Activated CD4-positive, CD25-positive, alpha-beta regulatory T cell treated with anti-CD3 and anti-CD28 coated beads, Interleukin-2, amount 50 U/mL, for 16 hours (primary cell): ENCODE results near the gene CXCL9.
"Not testable (repeated sequence)": the region's sequence is repeated elsewhere in the genome, so short reads cannot be mapped to it uniquely, and the experiment has no call there.

ENCODE experiments used
- DNase-seq: peaks from one replicate; pipeline ENCODE4 v3.0.0-alpha.2; 2020; ENCODE audit warnings: low read depth, low spot score

Gene CXCL9

GRCh38 chr4:76007089-76007862 lies at the start of gene CXCL9:
Gene CXCL9, minus strand, starts transcription at chr4:76007509. Its CDS starts 60 bp downstream, at chr4:76007449.
- no peak for DNase-seq

DNA sequence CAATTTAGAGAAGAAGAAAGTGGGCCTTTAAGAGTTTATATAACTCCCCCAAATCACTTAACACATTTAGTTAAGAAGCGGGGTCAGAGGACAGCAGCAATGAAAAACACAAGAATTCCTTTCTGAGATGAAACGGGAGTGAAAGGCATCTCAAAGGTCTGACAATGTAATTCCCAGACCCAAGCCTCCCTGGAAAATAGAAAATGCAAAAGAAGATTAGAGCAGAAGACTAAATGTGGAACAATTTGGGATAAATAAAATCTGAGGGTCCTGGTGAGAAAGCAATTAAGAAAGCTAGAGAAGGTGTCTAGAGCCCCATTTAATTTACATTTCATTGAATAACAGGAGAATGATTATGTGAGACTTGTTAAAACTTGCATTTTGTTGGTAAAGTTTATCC lies 48.1 kb upstream of the CXCL9 start:
- no peak for DNase-seq

- DNase-seq: no peak
These were observed 47.7 kb upstream of the CXCL9 start for GRCh38 chr4:76055016-76055415.

DNA sequence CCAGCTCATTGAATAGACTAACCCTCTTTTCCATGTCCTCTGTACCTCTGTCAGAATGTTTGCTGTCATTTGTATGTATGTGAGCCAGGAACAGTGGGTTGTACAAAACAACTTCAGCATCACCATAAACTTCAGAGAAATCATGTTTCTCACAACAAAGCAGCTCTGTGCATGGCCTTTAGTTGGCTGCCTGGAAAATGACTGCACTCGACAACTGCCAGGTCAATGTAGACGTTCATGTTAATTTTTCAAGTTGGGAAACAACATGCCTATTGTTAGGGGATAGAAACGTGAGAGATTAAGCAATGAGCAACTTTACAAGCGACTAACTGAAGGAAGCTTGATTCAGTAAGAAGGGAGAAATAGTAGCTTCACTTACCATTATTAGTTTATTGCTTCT lies 46.4 kb upstream of the CXCL9 start:
- DNase-seq: no peak

GRCh38 chr4:76050560-76051050 lies 43.3 kb upstream of the CXCL9 start:
- not testable (repeated sequence) for DNase-seq

GRCh38 chr4:76049860-76050416 lies 42.6 kb upstream of the CXCL9 start:
- DNase-seq: not testable (repeated sequence)

DNA sequence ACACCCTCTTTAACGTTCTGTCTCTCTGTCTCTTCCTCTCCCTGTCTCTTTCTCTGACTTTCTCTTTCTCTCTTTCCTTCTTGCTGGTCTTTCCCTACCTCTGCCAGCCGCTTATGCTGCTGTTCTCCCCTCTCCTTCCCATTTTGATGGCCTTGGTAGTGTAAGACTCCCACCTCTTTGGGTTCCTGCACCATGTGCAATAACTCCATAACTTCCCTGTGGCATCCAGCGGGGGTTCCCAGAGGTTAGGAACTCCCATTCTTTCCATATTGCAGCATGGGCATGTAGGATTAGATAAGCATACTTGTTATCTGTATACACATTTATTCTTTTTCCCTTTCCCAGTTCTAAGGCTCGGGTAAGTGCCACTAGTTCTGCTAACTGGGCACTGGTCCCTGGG lies 37.4 kb upstream of the CXCL9 start:
- not testable (repeated sequence) for DNase-seq

- DNase-seq: not testable (repeated sequence)
These were observed 36.0 kb upstream of the CXCL9 start for GRCh38 chr4:76043306-76043705.

DNA sequence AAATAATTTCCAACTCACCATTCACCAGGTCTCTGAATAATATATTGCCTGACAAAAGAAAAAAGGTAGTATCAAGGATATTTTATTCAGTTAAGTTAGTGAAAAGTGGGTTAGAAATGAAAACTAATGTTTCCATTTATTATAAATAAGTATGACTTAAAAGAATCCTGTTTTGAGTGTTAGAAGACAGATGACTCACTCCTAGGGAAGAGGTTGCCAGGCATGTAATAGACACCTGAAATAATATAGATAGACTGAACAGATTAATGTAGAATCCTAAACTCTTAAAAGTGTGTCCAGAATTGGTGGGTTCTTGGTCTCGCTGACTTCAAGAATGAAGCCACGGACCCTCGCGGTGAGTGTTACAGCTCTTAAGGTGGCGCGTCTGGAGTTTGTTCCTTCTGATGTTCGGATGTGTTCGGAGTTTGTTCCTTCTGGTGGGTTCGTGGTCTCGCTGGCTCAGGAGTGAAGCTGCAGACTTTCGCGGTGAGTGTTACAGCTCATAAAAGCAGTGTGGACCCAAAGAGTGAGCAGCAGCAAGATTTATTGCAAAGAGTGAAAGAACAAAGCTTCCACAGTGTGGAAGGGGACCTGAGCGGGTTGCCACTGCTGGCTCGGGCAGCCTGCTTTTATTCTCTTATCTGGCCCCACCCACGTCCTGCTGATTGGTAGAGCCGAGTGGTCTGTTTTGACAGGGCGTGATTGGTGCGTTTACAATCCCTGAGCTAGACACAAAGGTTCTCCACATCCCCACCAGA lies 35.1 kb upstream of the CXCL9 start:
- not testable (repeated sequence) for DNase-seq

DNA sequence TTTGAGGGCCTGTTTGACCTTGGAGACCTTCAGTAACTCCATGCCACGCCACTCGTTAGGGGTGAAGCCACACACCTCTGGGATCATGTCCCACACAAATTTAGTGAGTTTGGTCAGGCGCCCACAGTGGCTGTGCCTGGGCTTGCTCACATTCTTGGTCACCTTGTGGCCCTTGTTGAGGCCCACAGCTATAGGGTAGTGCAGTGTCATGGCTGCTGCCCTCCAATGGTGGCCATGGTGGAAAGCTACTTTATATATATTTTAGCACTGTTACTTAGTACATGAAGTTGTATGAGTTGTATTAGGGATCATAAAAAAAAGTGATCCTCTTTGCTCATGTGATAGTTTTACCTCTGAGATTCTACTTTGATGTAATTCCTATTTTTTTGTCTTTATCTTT lies 29.5 kb upstream of the CXCL9 start:
- no peak for DNase-seq

GRCh38 chr4:76035799-76036380 lies 28.6 kb upstream of the CXCL9 start, which contains the start of gene CXCL11:
Gene CXCL11, minus strand, starts transcription at chr4:76036070. Its CDS starts 83 bp downstream, at chr4:76035987.
- no peak for DNase-seq

DNA sequence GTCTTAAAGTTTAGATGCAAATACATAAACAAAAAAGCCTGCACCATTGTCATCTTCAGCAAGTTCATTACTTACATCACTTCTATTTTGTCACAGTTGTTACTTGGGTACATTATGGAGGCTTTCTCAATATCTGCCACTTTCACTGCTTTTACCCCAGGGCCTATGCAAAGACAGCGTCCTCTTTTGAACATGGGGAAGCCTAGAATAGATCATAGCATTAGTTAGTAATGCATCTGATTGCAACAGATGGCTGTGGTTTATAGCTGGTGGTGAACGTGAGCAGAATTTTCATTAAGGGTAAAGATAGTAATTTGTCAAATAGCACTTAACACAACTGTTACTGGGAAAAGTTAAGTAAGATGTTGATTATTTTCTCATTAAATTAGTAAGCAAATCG lies 27.8 kb upstream of the CXCL9 start:
- no peak for DNase-seq

DNA sequence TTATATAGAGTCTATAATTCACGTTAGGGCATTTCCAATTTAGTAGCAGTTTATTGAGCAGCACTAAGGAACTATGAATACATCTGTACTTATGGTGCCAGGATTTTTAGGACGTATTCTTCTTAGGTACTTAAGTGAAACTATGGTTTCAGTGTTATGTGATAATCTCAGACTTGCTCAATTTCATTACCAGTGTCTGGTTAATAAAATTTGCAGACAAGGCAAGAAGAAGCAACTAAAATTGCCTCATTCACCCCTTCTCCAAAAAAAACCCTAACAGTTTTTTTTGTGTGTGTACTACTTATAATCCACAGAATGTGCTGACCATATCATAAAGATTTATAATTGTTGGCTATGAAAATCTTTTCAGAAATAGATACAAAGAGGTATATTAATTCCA lies 22.0 kb upstream of the CXCL9 start:
- no peak for DNase-seq

DNA sequence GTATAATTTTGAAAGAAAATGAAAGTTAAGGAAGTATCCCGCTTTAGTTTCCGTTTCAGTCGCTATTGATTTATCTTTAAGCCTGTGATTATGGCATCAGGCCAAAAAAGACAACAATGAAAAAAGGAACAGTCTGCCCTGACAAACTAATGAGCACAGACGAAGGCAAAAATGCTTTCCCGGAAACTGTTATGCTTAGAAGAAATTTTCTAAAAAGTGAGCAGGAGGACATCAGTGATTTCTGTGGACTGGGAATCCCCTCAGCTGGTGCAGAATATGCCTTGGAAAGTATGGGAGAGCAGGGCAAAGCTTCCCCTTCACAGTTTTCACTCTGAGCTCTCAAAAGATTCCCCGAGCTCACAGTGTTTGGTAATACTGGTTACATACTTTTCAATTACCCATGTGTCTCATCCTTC lies 21.0 kb upstream of the CXCL9 start:
- no peak for DNase-seq

- DNase-seq: no peak
These were observed 16.8 kb upstream of the CXCL9 start for GRCh38 chr4:76024065-76024464.

GRCh38 chr4:76023389-76023788 lies 16.1 kb upstream of the CXCL9 start, which contains the start of gene CXCL10:
Gene CXCL10, minus strand, starts transcription at chr4:76023497. Its CDS starts 66 bp downstream, at chr4:76023431.
- DNase-seq: no peak

- no peak for DNase-seq
These were observed 15.4 kb upstream of the CXCL9 start for GRCh38 chr4:76022677-76023076.

DNA sequence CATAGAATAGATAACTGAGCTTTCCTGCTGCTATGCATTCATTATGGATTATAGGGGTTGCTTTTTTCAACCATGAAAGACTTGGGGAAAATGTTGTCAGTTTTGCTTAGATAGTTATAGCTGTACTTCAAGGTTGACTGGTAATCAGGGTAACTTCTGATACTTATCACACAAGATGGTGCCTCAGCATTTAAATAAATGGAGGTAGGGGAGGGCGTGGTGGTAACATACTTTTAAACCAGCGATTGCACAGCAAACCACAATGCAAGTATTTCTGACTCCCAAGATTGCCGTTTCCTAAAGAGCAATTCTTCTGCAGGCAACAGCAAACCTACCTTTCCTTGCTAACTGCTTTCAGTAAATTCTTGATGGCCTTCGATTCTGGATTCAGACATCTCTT lies 14.7 kb upstream of the CXCL9 start:
- DNase-seq: no peak

DNA sequence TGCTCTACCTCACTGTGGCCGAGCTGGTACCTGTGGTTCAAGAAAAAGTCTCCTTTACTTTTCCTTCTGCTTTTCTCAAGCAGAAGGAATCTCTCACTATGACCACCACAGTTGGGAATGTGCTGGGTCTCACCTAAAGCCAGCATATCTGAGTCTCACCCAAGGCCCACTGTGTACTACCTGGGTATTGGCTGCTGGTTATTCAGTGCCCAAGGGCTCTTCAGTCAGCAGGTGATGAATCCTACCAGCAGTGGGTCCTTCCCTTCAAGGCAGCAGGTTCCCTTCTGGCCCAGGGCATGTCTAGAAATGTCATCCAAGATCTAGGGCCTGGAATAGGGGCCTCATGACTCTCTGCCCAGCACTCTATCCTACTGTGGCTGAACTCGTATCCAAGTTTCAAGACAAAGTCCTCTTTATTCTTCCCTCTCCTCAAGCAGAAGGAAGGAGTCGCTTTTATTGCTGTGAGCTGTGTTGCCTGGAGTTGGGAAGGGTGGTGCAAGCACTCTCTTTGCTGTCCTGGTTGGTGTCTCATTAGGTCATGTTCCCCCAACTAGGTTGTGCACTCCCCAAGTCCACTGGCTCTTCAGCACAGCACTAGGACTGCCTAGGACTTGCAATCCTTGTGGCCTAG lies 9.9 kb upstream of the CXCL9 start:
- no peak for DNase-seq

DNA sequence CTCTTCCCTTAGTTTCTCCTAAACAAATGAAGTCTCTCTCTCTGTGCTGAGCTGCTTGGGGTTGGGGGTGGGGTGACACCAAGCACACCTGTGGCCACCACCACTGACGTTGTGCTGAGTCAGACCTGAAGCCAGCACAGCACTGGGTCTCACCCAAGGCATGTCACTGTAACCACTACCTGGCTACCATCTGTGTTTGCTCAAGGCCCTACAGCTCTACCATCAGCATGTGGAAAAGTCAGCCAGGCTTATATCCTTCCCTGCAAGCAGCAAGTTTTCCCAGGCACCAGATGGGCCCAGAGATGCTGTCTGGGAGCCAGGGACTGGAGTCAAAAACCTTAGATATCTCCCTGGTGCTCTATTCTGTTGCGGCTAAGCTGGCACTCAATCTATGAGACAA lies 9.1 kb upstream of the CXCL9 start:
- no peak for DNase-seq

- DNase-seq: no peak
These were observed 6.2 kb upstream of the CXCL9 start for GRCh38 chr4:76013540-76013939.
